ENCODE data around the gene KCNA10. TPM values are rescaled to one million over a fixed set of nuclear protein-coding genes. Genes with fewer than 3 reads are reported as not detected.

The KCNA10 gene
- total and polyA plus RNA-seq, 2 donors (not counting 1 experiment from before 2014, with no cell fraction given) = not detected

DNA sequence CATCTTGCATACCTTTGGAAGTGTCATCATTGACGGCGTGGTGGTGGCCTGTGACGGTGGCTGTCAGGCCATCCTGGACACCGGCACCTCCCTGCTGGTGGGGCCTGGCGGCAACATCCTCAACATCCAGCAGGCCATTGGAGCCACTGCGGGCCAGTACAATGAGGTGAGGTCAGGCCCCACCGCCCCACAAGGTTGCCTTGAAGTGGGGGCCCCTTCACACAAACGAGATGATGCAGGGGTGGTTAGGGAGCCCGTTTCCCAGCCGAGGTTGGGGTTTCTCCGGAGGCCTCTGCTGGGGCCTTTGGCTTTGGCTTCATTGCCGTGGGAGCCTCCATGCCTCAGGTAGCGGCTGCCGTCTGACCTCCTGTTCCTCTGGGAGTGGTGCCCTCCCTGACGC lies 29.6 kb downstream of the KCNA10 start:
- no peaks in the 10 kb centered on the region for H3K9me3 ChIP-seq (ENCODE audit: control insufficient read depth, insufficient read depth, low read depth, low read length)
- H3K79me2 ChIP-seq (ENCODE audit: control insufficient read depth, insufficient read depth, low read length) = no peaks in the 10 kb centered on the region
- no peak overlapping the region for H3K4me3 ChIP-seq (replicated peaks in 1 of 4; ENCODE audit: control extremely low read depth in 1 of 4, insufficient read depth in 1 of 4, low read depth in 3 of 4, low read length in 4 of 4)
- TF ChIP-seq, protein P1, sequence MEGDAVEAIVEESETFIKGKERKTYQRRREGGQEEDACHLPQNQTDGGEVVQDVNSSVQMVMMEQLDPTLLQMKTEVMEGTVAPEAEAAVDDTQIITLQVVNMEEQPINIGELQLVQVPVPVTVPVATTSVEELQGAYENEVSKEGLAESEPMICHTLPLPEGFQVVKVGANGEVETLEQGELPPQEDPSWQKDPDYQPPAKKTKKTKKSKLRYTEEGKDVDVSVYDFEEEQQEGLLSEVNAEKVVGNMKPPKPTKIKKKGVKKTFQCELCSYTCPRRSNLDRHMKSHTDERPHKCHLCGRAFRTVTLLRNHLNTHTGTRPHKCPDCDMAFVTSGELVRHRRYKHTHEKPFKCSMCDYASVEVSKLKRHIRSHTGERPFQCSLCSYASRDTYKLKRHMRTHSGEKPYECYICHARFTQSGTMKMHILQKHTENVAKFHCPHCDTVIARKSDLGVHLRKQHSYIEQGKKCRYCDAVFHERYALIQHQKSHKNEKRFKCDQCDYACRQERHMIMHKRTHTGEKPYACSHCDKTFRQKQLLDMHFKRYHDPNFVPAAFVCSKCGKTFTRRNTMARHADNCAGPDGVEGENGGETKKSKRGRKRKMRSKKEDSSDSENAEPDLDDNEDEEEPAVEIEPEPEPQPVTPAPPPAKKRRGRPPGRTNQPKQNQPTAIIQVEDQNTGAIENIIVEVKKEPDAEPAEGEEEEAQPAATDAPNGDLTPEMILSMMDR (conservative IDR thresholded peaks at IDR 0.05 in 1 of 2, IDR thresholded peaks at IDR 0.05 in 1 of 2; ENCODE audit: low read depth in 1 of 2, low read length in 2 of 2) = no peak
- no peak for TF ChIP-seq EZH2 (IDR thresholded peaks at IDR 0.05; ENCODE audit: low read length, missing control alignments)
- no peaks in the 10 kb centered on the region for H3K36me3 ChIP-seq (ENCODE audit: control insufficient read depth, insufficient read depth, low read length)
- no peaks in the 10 kb centered on the region for H4K20me1 ChIP-seq (ENCODE audit: control insufficient read depth, extremely low read depth, insufficient read depth, low read length)
- no peaks in the 10 kb centered on the region for H3K4me1 ChIP-seq (ENCODE audit: control insufficient read depth, extremely low read depth, insufficient read depth, low read length)
- no peak overlapping the region for H3K27ac ChIP-seq (ENCODE audit: insufficient read depth, low read length)
- no peak for DNase-seq (ENCODE audit: low read depth in 2 of 2)
- no peak overlapping the region for H3K4me2 ChIP-seq (ENCODE audit: extremely low read depth, insufficient read depth, low read length)
- H2AFZ ChIP-seq (ENCODE audit: low read length) = no peak overlapping the region
- no peak overlapping the region for H3K9ac ChIP-seq (ENCODE audit: insufficient read depth, low read length)
- H3K27me3 ChIP-seq (ENCODE audit: control insufficient read depth, insufficient read depth, low read length) = peaks cover 8% of the 10 kb centered on the region

DNA sequence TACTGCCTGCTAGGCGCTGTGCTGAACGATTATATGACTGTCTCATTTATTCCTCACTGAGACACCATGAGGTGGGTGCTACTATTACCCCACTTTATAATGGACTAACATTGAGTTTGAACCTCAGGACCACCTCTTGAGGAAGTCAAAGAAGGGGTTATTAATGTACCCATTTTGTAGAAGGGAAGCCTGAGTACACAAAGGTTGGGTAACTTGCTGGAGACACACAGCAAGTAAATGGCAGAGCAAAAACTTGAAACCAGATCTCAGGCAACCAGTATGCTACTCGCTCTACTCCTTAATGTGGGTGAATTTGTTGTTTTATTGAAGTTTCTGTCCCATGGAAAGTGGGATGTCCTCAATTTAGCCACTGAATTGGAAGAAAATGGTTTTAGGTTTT lies 30.1 kb downstream of the KCNA10 start:
- no peak for TF ChIP-seq EZH2 (IDR thresholded peaks at IDR 0.05; ENCODE audit: low read length, missing control alignments)
- H3K36me3 ChIP-seq (ENCODE audit: control insufficient read depth, insufficient read depth, low read length) = no peaks in the 10 kb centered on the region
- no peaks in the 10 kb centered on the region for H3K4me1 ChIP-seq (ENCODE audit: control insufficient read depth, extremely low read depth, insufficient read depth, low read length)
- H2AFZ ChIP-seq (ENCODE audit: low read length) = no peak overlapping the region
- H4K20me1 ChIP-seq (ENCODE audit: control insufficient read depth, extremely low read depth, insufficient read depth, low read length) = no peaks in the 10 kb centered on the region
- peaks cover 8% of the 10 kb centered on the region for H3K27me3 ChIP-seq (ENCODE audit: control insufficient read depth, insufficient read depth, low read length)
- no peak overlapping the region for H3K4me2 ChIP-seq (ENCODE audit: extremely low read depth, insufficient read depth, low read length)
- no peak overlapping the region for H3K27ac ChIP-seq (ENCODE audit: insufficient read depth, low read length)
- no peak overlapping the region for H3K4me3 ChIP-seq (replicated peaks in 1 of 4; ENCODE audit: control extremely low read depth in 1 of 4, insufficient read depth in 1 of 4, low read depth in 3 of 4, low read length in 4 of 4)
- no peak for DNase-seq (ENCODE audit: low read depth in 2 of 2)
- H3K9ac ChIP-seq (ENCODE audit: insufficient read depth, low read length) = no peak overlapping the region
- no peaks in the 10 kb centered on the region for H3K79me2 ChIP-seq (ENCODE audit: control insufficient read depth, insufficient read depth, low read length)
- H3K9me3 ChIP-seq (ENCODE audit: control insufficient read depth, insufficient read depth, low read depth, low read length) = no peaks in the 10 kb centered on the region

DNA sequence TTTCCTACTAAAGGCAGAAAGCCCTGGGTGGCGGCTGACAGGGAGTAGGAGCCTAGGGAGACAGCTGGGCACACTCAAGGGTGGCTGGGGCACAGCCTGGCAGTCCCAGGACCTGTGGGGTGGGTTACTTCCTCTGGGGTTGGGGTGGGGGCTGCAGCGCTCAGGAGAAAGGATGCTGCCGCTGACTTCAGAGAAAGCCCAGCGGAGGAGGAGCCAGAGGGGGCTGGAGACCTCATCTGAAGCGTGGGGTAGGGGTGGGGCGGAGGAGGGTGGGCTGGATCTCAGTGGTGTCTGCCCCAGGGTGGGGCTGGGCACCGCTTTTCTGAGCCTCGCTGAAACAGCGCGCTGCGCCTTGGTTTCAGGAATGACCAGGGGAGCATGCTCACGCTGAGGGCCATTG lies 30.8 kb downstream of the KCNA10 start:
- no peak for DNase-seq (ENCODE audit: low read depth in 2 of 2)
- Histone ChIP-seq H2AFZ (ENCODE audit: low read length) (no peak overlapping the region), H3K4me2 (ENCODE audit: extremely low read depth, insufficient read depth, low read length) (no peak overlapping the region), H4K20me1 (ENCODE audit: control insufficient read depth, extremely low read depth, insufficient read depth, low read length) (no peaks in the 10 kb centered on the region), H3K79me2 (ENCODE audit: control insufficient read depth, insufficient read depth, low read length) (no peaks in the 10 kb centered on the region), H3K4me1 (ENCODE audit: control insufficient read depth, extremely low read depth, insufficient read depth, low read length) (no peaks in the 10 kb centered on the region), H3K27ac (ENCODE audit: insufficient read depth, low read length) (no peak overlapping the region), H3K27me3 (ENCODE audit: control insufficient read depth, insufficient read depth, low read length) (peaks cover 11% of the 10 kb centered on the region), H3K9ac (ENCODE audit: insufficient read depth, low read length) (no peak overlapping the region), H3K9me3 (ENCODE audit: control insufficient read depth, insufficient read depth, low read depth, low read length) (no peaks in the 10 kb centered on the region), H3K36me3 (ENCODE audit: control insufficient read depth, insufficient read depth, low read length) (no peaks in the 10 kb centered on the region), H3K4me3 (replicated peaks in 1 of 4; ENCODE audit: control extremely low read depth in 1 of 4, insufficient read depth in 1 of 4, low read depth in 3 of 4, low read length in 4 of 4) (no peak overlapping the region)
- TF ChIP-seq, protein P1 (conservative IDR thresholded peaks at IDR 0.05 in 1 of 2, IDR thresholded peaks at IDR 0.05 in 1 of 2; ENCODE audit: low read depth in 1 of 2, low read length in 2 of 2) = no peak
- TF ChIP-seq EZH2 (IDR thresholded peaks at IDR 0.05; ENCODE audit: low read length, missing control alignments) = no peak
